Activated T-helper 1 cell treated with anti-CD3 and anti-CD28 coated beads, Interleukin-12 subunit alpha, Interleukin-12 subunit beta, Interleukin-2, Interleukin-4 antibody, amounts not matched to agents 30 ng/mL and 10 ng/mL and 1 ng/mL, durations not matched to agents 14 hours and 24 hours and 36 hours (primary cell): ENCODE results near the gene JMJD1C. TPM values are rescaled to one million over a fixed set of nuclear protein-coding genes. Genes with fewer than 3 reads are reported as not detected.

Experiments used
- DNase-seq: peaks from one replicate; pipeline ENCODE4 v3.0.0; 2021; ENCODE audit warnings: low spot score
- H3K27ac Mint-ChIP-seq: one replicate; pipeline ENCODE4 v1.8.0; 2021; ENCODE audit warnings: mild to moderate bottlenecking, mixed read lengths
- H3K27me3 Mint-ChIP-seq: one replicate; pipeline ENCODE4 v1.8.0; 2022; ENCODE audit warnings: mild to moderate bottlenecking, moderate library complexity, mixed read lengths; ENCODE audit not compliant: insufficient read depth
- H3K36me3 Mint-ChIP-seq: one replicate; pipeline ENCODE4 v1.8.0; 2021; ENCODE audit warnings: low read depth, mixed read lengths
- H3K4me1 Mint-ChIP-seq: one replicate; pipeline ENCODE4 v1.8.0; 2021; ENCODE audit warnings: low read depth, mixed read lengths
- H3K4me3 Mint-ChIP-seq: one replicate; pipeline ENCODE4 v1.8.0; 2021; ENCODE audit warnings: mild to moderate bottlenecking, moderate library complexity, mixed read lengths
- H3K9me3 Mint-ChIP-seq: one replicate; pipeline ENCODE4 v1.8.0; 2021; ENCODE audit warnings: mixed read lengths
- intact Hi-C: fragments of 100-400 bp; cut with micrococcal nuclease; formaldehyde crosslinking; loops from one replicate; pipeline ENCODE4 v1.15.1; 2024
- total RNA-seq: library from RNA; stranded (reverse); gene quantifications from 2 replicates; pipeline ENCODE4 v1.2.3, GENCODE V29; 2022

JMJD1C gene
- total RNA-seq, 1 donor from 2014 or later = 48.0 TPM

DNA sequence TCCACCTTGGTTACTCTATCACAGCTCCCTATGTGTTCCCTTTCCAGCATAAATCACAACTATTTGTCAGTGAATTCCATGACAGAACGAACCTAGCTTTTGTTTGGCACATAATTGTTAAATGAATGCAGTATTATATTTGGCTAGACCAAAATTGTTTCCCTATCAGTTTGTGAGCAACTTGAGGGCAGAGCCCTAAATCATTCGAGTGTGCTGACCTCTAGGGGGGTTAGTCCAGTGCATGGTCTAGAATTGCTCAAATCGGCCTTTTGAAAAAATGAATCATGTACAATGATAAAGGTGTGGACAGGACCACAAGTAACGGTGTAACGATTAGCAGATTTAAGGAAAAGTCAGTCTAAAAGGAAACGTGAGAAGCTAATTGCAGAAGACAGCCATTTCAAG is 333.1 kb downstream of the JMJD1C start:
- Mint-ChIP-seq H3K4me3 (peak overlapping the region; percentile 91), H3K9me3 (peaks cover 15% of the 10 kb centered on the region), H3K4me1 (peaks cover 30% of the 10 kb centered on the region), H3K36me3 (peaks cover 11% of the 10 kb centered on the region), H3K27ac (peak overlapping the region; percentile 83), H3K27me3 (peaks cover 3% of the 10 kb centered on the region)
- no peak for DNase-seq
- intact Hi-C loops = loop anchor here (1.0 to 10.0 kb wide), 14 partner anchors 26 to 1228 kb away; partner anchors contain the start of genes ADO, ARID5B and EGR2

DNA sequence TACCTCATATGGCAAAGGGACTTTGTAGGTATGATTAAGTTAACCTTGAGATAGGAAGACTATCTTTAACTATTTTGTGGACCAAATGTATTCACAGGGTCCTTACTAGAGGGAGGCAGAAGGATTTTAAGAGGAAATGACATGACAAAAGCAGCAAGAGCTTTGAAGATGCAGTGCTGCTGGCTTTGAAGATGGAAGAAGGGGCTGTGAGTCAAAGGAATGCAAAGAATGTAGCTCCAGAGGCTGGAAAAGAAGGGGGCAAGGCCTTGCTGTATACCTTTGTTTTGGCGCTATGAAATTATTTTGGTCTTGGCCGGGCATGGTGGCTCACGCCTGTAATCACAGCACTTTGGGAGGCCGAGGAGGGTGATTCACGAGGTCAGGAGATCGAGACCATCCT is 335.9 kb downstream of the JMJD1C start:
- Mint-ChIP-seq H3K9me3 (peaks cover 15% of the 10 kb centered on the region), H3K36me3 (no peaks in the 10 kb centered on the region), H3K4me1 (peaks cover 16% of the 10 kb centered on the region), H3K4me3 (no peak overlapping the region), H3K27me3 (peaks cover 3% of the 10 kb centered on the region), H3K27ac (no peak overlapping the region)
- intact Hi-C loops = loop anchor here (10.0 kb wide), 1 partner anchor 1225 kb away; the partner anchor contains the start of gene ARID5B
- DNase-seq = no peak

- Mint-ChIP-seq H3K4me1 (peaks cover 9% of the 10 kb centered on the region), H3K4me3 (no peak overlapping the region), H3K27ac (no peak overlapping the region), H3K27me3 (peaks cover 3% of the 10 kb centered on the region), H3K36me3 (no peaks in the 10 kb centered on the region), H3K9me3 (peaks cover 15% of the 10 kb centered on the region)
- intact Hi-C loops = no loop called here
- no peak for DNase-seq
These were observed 337.3 kb downstream of the JMJD1C start for GRCh38 chr10:63128443-63128842.

DNA sequence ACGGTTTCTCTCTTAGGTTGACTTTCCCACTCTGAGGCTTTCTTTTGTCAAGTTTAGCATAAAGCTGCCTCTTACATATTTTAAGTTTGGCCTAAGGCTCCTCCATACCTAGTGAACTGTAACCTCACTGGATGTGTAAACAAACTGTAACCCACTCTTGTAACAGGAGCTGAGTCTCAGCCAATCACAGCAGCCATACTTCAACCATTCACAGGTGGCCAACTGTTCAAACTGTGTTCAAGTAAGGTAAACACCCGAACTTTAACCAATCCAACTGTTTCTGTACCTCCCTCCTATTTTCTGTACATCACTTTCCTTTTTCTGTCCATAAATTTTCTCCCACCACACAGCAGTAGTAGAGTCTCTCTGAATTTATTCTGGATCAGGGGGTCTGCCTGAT is 340.3 kb downstream of the JMJD1C start:
- no peaks in the 10 kb centered on the region for H3K27me3 Mint-ChIP-seq
- H3K4me1 Mint-ChIP-seq = no peaks in the 10 kb centered on the region
- no peak overlapping the region for H3K27ac Mint-ChIP-seq
- H3K9me3 Mint-ChIP-seq = no peaks in the 10 kb centered on the region
- DNase-seq = no peak
- no peaks in the 10 kb centered on the region for H3K36me3 Mint-ChIP-seq
- intact Hi-C loops = no loop called here
- H3K4me3 Mint-ChIP-seq = no peak overlapping the region

- Mint-ChIP-seq H3K27me3 (no peaks in the 10 kb centered on the region), H3K9me3 (no peaks in the 10 kb centered on the region), H3K4me1 (no peaks in the 10 kb centered on the region), H3K27ac (no peak overlapping the region), H3K4me3 (no peak overlapping the region), H3K36me3 (no peaks in the 10 kb centered on the region)
- intact Hi-C loops = no loop called here
- DNase-seq = no peak
These were observed 341.9 kb downstream of the JMJD1C start for GRCh38 chr10:63123727-63124362.

- Mint-ChIP-seq H3K36me3 (no peaks in the 10 kb centered on the region), H3K27me3 (peaks cover 2% of the 10 kb centered on the region), H3K27ac (no peak overlapping the region), H3K4me1 (no peaks in the 10 kb centered on the region), H3K9me3 (no peaks in the 10 kb centered on the region), H3K4me3 (no peak overlapping the region)
- intact Hi-C loops = no loop called here
- DNase-seq = no peak
These were observed 345.2 kb downstream of the JMJD1C start for GRCh38 chr10:63120554-63120953.

DNA sequence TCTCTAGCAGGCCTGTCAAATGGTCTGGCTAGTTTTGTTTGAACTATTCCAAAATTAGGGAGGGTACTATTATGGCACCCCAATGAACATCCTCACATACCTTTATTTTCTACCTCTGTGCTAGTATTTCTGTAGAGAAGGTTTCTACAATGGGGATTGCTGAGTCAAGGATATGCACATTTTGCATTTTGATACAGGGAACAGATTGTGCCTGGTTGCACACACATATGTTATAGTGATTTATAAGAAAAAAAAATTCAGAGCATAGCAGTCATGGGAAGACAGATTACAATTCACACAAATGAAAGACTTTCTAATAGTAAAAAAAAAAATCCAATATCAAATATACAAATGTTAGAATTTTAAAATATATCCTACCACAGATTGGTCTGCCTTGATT is 346.7 kb downstream of the JMJD1C start:
- H3K27me3 Mint-ChIP-seq = peaks cover 2% of the 10 kb centered on the region
- no peaks in the 10 kb centered on the region for H3K4me1 Mint-ChIP-seq
- no peak for DNase-seq
- no peaks in the 10 kb centered on the region for H3K36me3 Mint-ChIP-seq
- H3K9me3 Mint-ChIP-seq = no peaks in the 10 kb centered on the region
- H3K4me3 Mint-ChIP-seq = no peak overlapping the region
- intact Hi-C loops = no loop called here
- no peak overlapping the region for H3K27ac Mint-ChIP-seq

Other genes with a start within 250 kb of the JMJD1C start
- gene REEP3, start 55.4 kb upstream of the JMJD1C start, total RNA-seq = 28.2 and 30.0 TPM in 2 replicates